Posterior vena cava (tissue), 2 donors: ENCODE data around the gene IL15RA. TPM values are rescaled to one million over a fixed set of nuclear protein-coding genes. Genes with fewer than 3 reads are reported as not detected.

ENCODE experiments used
- DNase-seq: peaks from one replicate; pipeline ENCODE4 v3.0.0-alpha.2; 2020; ENCODE audit warnings: low spot score
- intact Hi-C, 2 donors: fragments of 100-400 bp; cut with DNase I; formaldehyde crosslinking; loops; one replicate each; pipeline versions ENCODE4 v1.14.1 to v1.14.2; 2022 to 2023
- total RNA-seq, 2 donors: library from RNA; stranded (reverse); fragmentation: NEBNext Ultra II Directional; extraction: Animal tissue kit (Norgen Biotek cat#: 25700); gene quantifications; one replicate each; pipeline ENCODE4 v1.2.1, GENCODE V29; 2021
- donor health status: DM: yes; HTN: yes; CAD: no.
- donor health status: DM: yes; HTN: yes; CAD: no.

IL15RA gene
- total RNA-seq, 2 donors from 2014 or later, result 16.9 to 20.9 TPM

- no peak for DNase-seq
- intact Hi-C loops, result no loop called here
Observed at GRCh38 chr10:5958675-5959074, 18.7 kb downstream of the IL15RA start.

GRCh38 chr10:5958077-5958476 lies 19.3 kb downstream of the IL15RA start:
- intact Hi-C loops, result no loop called here
- DNase-seq, result no peak

- intact Hi-C loops, result no loop called here
- DNase-seq, result peak; percentile 64
Observed at GRCh38 chr10:5956146-5956936, 21.0 kb downstream of the IL15RA start.

- peak; percentile 36 for DNase-seq
- intact Hi-C loops, result no loop called here
Observed at GRCh38 chr10:5953676-5954075, 23.7 kb downstream of the IL15RA start.

DNA sequence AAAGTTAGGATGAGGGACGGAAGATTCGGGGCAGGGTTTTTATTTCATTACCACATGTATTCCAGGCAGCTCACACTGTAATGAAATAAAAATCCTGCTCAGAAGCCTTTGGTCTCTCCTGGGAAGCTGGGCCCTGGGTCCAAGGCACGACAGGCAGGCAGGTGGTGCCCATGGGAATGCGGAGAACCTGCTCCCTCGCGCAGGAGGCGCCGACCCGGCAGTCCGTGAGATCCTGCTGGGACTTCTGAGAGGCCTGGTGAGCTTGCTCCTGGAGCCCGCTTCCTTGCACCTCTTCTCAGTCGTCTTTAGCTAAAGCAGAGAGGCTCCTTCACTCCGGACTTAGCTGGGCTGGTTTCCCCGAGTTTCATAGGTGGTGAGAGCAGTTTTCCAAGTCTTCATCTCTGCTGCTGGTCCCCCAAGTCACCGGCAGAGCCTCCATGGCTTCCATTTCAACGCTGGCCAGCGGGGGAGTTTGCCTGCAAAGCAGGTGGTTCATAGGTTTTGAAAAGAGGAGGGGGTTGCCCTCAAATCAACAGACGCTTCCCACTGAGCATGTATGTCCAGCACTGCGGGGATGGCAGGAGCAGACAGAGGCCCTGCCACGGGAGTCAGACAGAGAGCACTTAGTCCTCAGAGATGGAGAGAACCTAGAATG lies 24.5 kb downstream of the IL15RA start:
- DNase-seq, result peak; percentile 45

DNA sequence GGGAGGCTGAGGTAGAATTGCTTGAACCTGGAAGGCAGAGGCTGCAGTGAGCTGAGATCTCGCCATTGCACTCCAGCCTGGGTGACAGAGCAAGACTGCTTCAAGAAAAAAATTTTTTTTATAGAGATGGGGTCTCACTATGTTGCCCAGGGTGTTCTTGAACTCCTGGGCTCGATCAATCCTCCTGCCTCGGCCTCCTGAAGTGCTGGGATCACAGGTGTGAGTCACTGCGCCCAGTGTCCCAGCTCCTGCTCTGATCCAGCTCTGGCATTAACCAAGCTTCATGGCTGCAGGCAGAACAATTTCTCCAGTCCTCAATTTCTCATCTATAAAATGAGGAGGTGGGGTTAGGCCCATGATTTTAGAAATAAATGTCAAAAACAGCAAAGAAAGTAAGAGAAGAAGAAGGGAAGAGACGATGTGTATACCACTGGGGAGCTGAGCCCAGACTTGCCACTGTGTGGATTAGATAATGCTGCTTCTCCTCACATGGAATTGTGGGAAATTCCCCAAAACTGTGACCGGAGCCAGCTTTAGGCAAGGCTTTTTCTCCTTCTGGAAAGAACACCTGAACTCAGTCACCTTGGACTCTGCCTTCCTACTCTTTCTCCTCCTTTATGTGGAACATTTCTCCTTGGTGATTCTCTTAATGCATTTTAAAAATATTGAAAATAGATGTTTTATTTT lies 25.5 kb downstream of the IL15RA start:
- intact Hi-C loops, result loop anchor here in 1 of 2 donors (1.0 kb wide), 1 partner anchor 46 kb away; no protein-coding TSS in a partner anchor
- peak; percentile 11 for DNase-seq

More for the DNA sequence above, 24.5 kb downstream of the IL15RA start:
- intact Hi-C loops, result no loop called here

DNA sequence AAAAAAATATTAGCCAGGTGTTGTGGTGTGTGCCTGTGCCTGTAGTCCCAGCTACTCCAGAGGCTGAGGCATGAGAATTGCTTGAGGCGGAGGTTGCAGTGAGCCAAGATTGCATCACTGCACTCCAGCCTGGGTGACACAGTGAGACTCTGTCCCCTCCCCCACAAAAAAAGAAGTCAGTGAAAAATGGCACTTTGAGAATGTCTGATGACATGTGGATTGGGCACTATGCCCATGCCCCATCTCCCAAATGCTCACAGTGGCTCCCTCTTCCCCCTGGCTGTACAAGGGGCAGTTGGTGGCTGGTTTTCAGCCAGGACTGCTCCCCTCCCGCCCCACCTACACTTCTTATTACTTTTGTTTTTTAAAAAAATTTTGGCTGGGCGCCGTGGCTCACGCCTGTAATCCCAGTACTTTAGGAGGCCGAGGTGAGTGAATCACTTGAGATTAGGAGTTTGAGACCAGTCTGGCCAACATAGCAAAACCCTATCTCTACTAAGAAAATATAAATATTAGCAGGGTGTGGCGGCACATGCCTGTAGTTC lies 26.1 kb downstream of the IL15RA start:
- DNase-seq, result peak; percentile 81
- intact Hi-C loops, result loop anchor here in 1 of 2 donors (1.0 kb wide), 1 partner anchor 45 kb away; no protein-coding TSS in a partner anchor

GRCh38 chr10:5949009-5949759 lies 28.2 kb downstream of the IL15RA start:
- peak; percentile 81 for DNase-seq
- intact Hi-C loops, result loop anchor here (5.0 to 10.0 kb wide), 2 partner anchors 136 to 223 kb away; partner anchors contain the start of gene RBM17 (in 1 of the 2)

- intact Hi-C loops, result loop anchor here (5.0 to 10.0 kb wide), 2 partner anchors 137 to 224 kb away; partner anchors contain the start of gene RBM17 (in 1 of the 2)
- peak; percentile 53 for DNase-seq
Observed at GRCh38 chr10:5948208-5948585, 29.1 kb downstream of the IL15RA start.

DNA sequence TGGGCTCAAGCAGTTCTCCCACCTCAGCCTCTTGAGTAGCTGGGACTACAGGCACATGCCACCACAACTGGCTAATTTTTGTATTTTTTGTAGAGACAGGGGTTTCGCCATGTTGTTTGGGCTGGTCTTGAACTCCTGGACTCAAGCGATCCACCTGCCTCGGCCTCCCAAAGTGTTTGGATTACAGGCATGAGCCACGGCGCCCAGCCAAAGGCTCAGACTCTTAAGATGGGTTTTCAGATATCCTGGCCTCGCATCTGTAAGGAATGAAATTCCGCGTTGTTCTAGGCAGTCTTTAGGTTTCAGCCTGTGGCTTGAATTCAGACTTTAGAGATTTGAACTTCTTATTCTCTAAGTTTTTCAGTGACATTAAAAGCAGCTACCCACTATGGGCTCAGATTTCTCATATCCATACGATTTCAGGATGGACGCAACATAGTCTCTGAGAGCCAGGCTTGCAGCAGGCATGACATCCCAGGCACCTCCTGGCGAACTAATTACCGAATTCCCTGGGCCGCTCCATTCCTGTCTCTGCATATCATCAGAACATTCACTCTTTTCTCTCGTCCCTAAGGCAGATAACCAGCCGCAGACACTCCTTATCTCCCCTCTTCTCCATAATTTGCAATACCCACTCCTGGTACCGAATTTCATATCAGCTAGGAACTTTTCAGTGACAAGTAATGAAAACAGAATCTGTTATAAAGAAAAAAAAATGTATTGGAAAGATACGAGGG lies 29.7 kb downstream of the IL15RA start:
- intact Hi-C loops, result loop anchor here (5.0 to 10.0 kb wide), 2 partner anchors 137 to 225 kb away; partner anchors contain the start of gene RBM17 (in 1 of the 2)
- DNase-seq, result peak; percentile 36

GRCh38 chr10:5946786-5947185 lies 30.6 kb downstream of the IL15RA start:
- peak; percentile 64 for DNase-seq

DNA sequence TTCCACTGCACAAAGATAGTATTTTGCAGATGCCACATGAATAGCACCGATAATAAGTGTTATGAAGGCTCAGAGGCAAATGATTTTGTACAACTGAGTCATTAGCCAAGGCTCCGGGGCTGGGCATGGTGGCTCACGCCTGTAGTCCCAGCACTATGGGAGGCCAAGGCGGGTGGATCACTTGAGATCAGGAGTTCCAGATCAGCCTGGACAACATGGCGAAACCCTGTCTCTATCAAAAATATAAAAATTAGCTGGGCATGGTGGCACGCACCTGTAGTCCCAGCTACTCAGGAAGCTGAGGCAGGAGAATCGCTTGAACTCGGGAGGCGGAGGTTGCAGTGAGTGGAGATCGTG lies 30.9 kb downstream of the IL15RA start:
- intact Hi-C loops, result loop anchor here (5.0 to 10.0 kb wide), 2 partner anchors 138 to 226 kb away; partner anchors contain the start of gene RBM17 (in 1 of the 2)

More at GRCh38 chr10:5946786-5947185, 30.6 kb downstream of the IL15RA start:
- intact Hi-C loops, result loop anchor here (5.0 to 10.0 kb wide), 2 partner anchors 138 to 226 kb away; partner anchors contain the start of gene RBM17 (in 1 of the 2)

GRCh38 chr10:5945561-5946418 lies 31.6 kb downstream of the IL15RA start:
- intact Hi-C loops, result loop anchor here (5.0 to 10.0 kb wide), 2 partner anchors 139 to 227 kb away; partner anchors contain the start of gene RBM17 (in 1 of the 2)
- peak; percentile 93 for DNase-seq

More for the DNA sequence above, 30.9 kb downstream of the IL15RA start:
- DNase-seq, result peak; percentile 48

GRCh38 chr10:5945190-5945509 lies 32.2 kb downstream of the IL15RA start:
- intact Hi-C loops, result loop anchor here (5.0 to 10.0 kb wide), 2 partner anchors 140 to 227 kb away; partner anchors contain the start of gene RBM17 (in 1 of the 2)
- peak; percentile 73 for DNase-seq

- peak; percentile 91 for DNase-seq
- intact Hi-C loops, result loop anchor here (5.0 to 10.0 kb wide), 2 partner anchors 140 to 228 kb away; partner anchors contain the start of gene RBM17 (in 1 of the 2)
Observed at GRCh38 chr10:5944389-5945189, 32.8 kb downstream of the IL15RA start.

DNA sequence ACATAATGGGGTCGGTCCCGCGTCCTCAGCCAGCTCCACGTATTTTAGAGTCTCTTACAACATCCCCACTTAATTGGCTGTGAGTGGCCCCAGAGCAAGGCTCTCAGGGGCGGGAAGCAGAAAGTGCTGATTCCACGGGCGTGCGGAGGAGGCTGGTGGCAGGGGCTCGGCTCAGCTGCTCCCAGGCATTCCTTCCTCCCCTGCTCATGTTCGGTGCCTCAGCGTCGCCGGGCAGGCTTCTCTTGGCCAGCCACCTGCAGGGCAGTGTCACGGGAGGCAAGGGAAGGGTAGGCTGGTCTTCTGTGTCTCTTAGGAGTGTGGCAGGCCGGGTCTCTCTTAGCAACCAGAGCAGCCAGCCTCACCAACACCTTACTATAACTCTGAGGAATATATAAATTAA lies 33.8 kb downstream of the IL15RA start:
- intact Hi-C loops, result loop anchor here in 1 of 2 donors (10.0 kb wide), 1 partner anchor 141 kb away; the partner anchor contains the start of gene RBM17
- DNase-seq, result peak; percentile 91
